ENCODE results near the gene PITPNM3.

The PITPNM3 gene

DNA sequence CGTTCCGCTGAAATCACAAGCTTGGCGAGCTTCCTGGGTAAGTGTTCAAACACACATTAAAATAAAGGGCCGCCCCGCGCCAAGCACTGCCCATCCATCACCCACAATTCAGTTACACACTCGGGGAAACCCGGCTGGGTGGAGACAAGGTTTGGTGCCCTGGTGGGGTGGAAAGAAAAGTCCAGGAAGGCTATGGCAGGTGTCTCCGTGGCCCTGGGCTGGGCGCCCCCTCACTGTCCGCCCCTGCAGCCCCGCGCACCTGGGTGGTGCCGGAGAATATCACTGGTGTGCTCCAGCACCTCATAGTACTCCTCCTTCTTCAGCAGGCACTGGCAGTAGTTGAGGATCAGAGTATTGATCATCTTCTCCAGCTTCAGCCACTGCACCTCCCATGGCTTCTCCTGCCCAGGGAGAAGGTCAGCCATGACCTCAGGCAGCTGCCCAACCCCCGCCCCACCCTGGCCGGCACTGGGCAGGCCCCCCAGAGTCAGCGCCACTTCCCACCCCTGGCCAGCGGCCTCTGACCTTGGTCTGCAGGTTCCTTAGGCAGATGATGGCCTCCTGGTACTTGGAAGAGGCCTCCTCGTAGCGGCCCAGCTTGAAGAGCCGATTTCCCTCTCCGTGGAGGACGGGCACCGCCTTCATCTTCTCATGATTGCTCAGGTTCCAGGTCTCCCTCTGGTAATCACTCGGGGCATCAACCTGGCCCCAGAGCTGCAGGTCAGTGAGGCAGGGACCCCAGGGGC lies 129.8 kb downstream of the PITPNM3 start (continued):
- TF ChIP-seq, protein P1, sequence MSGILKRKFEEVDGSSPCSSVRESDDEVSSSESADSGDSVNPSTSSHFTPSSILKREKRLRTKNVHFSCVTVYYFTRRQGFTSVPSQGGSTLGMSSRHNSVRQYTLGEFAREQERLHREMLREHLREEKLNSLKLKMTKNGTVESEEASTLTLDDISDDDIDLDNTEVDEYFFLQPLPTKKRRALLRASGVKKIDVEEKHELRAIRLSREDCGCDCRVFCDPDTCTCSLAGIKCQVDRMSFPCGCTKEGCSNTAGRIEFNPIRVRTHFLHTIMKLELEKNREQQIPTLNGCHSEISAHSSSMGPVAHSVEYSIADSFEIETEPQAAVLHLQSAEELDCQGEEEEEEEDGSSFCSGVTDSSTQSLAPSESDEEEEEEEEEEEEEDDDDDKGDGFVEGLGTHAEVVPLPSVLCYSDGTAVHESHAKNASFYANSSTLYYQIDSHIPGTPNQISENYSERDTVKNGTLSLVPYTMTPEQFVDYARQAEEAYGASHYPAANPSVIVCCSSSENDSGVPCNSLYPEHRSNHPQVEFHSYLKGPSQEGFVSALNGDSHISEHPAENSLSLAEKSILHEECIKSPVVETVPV (CRISPR knock-in tag; IDR thresholded peaks at IDR 0.05), result no peak
- TF ChIP-seq BACH2 (CRISPR knock-in tag; IDR thresholded peaks at IDR 0.05; ENCODE audit: borderline replicate concordance), result no peak
- TF ChIP-seq ESRRG (CRISPR knock-in tag; IDR thresholded peaks at IDR 0.05), result no peak
- TF ChIP-seq ZNF70 (CRISPR knock-in tag; IDR thresholded peaks at IDR 0.05), result no peak

DNA sequence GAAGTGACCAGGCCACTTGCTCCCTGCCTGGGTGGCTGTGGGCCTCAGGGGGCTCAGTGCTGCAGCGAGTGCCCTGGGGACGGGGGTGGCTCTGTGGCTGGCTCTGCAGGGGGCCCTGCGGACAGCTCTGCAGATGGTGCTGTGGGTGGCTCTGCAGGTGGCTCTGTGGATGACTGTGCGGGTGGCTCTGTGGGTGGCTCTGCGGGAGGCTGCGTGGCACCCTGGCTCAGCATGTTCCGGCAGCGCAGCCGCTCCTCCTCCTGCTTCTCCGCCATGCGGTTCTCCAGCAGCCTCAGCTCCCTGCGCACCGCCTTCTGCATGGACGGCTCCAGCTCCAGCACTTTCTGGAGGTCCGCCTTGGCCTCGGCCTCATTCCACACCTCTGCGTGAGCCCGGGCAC lies 130.9 kb downstream of the PITPNM3 start:
- TF ChIP-seq ZFP30 (CRISPR knock-in tag; IDR thresholded peaks at IDR 0.05), result no peak
- TF ChIP-seq, protein P2, sequence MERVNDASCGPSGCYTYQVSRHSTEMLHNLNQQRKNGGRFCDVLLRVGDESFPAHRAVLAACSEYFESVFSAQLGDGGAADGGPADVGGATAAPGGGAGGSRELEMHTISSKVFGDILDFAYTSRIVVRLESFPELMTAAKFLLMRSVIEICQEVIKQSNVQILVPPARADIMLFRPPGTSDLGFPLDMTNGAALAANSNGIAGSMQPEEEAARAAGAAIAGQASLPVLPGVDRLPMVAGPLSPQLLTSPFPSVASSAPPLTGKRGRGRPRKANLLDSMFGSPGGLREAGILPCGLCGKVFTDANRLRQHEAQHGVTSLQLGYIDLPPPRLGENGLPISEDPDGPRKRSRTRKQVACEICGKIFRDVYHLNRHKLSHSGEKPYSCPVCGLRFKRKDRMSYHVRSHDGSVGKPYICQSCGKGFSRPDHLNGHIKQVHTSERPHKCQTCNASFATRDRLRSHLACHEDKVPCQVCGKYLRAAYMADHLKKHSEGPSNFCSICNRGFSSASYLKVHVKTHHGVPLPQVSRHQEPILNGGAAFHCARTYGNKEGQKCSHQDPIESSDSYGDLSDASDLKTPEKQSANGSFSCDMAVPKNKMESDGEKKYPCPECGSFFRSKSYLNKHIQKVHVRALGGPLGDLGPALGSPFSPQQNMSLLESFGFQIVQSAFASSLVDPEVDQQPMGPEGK (CRISPR knock-in tag; IDR thresholded peaks at IDR 0.05; ENCODE audit: borderline replicate concordance), result no peak
- TF ChIP-seq, protein P3, sequence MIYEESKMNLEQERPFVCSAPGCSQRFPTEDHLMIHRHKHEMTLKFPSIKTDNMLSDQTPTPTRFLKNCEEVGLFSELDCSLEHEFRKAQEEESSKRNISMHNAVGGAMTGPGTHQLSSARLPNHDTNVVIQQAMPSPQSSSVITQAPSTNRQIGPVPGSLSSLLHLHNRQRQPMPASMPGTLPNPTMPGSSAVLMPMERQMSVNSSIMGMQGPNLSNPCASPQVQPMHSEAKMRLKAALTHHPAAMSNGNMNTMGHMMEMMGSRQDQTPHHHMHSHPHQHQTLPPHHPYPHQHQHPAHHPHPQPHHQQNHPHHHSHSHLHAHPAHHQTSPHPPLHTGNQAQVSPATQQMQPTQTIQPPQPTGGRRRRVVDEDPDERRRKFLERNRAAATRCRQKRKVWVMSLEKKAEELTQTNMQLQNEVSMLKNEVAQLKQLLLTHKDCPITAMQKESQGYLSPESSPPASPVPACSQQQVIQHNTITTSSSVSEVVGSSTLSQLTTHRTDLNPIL (CRISPR knock-in tag; IDR thresholded peaks at IDR 0.05; ENCODE audit: low read depth), result no peak
- no peak for ATAC-seq

DNA sequence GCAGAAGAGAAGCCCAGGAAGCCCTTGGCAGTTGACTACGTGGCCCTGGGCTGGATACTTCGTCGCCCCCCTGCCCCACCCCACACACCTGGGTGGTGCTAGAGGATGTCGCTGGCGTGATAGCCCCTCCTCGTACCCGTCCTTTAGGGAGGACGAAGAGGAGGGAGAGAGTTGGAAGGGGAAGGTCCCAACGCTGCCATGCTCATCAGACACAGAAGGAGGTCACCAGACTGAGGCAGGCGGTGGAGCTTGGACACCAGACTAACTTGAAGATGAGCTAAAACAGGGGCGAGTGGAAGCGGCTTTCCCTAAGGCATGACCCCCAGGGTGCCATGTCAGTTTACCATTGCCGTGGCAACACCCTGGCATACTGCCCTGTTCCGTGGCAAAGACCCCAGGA lies 132.4 kb downstream of the PITPNM3 start:
- TF ChIP-seq, protein P3 (CRISPR knock-in tag; IDR thresholded peaks at IDR 0.05; ENCODE audit: low read depth), result no peak
- TF ChIP-seq PPARA (CRISPR knock-in tag; IDR thresholded peaks at IDR 0.05; ENCODE audit: borderline replicate concordance), result no peak
- no peak for TF ChIP-seq ZC3H10 (CRISPR knock-in tag; IDR thresholded peaks at IDR 0.05)
- TF ChIP-seq BACH2 (CRISPR knock-in tag; IDR thresholded peaks at IDR 0.05; ENCODE audit: borderline replicate concordance), result no peak
- TF ChIP-seq, protein P4, sequence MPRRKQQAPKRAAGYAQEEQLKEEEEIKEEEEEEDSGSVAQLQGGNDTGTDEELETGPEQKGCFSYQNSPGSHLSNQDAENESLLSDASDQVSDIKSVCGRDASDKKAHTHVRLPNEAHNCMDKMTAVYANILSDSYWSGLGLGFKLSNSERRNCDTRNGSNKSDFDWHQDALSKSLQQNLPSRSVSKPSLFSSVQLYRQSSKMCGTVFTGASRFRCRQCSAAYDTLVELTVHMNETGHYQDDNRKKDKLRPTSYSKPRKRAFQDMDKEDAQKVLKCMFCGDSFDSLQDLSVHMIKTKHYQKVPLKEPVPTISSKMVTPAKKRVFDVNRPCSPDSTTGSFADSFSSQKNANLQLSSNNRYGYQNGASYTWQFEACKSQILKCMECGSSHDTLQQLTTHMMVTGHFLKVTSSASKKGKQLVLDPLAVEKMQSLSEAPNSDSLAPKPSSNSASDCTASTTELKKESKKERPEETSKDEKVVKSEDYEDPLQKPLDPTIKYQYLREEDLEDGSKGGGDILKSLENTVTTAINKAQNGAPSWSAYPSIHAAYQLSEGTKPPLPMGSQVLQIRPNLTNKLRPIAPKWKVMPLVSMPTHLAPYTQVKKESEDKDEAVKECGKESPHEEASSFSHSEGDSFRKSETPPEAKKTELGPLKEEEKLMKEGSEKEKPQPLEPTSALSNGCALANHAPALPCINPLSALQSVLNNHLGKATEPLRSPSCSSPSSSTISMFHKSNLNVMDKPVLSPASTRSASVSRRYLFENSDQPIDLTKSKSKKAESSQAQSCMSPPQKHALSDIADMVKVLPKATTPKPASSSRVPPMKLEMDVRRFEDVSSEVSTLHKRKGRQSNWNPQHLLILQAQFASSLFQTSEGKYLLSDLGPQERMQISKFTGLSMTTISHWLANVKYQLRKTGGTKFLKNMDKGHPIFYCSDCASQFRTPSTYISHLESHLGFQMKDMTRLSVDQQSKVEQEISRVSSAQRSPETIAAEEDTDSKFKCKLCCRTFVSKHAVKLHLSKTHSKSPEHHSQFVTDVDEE (CRISPR knock-in tag; IDR thresholded peaks at IDR 0.05), result no peak
- TF ChIP-seq SNAI2 (CRISPR knock-in tag; IDR thresholded peaks at IDR 0.05), result no peak
- TF ChIP-seq ESRRG (CRISPR knock-in tag; IDR thresholded peaks at IDR 0.05), result no peak
- TF ChIP-seq TCF4 (CRISPR knock-in tag; IDR thresholded peaks at IDR 0.05; ENCODE audit: borderline replicate concordance), result no peak
- ATAC-seq, result no peak

DNA sequence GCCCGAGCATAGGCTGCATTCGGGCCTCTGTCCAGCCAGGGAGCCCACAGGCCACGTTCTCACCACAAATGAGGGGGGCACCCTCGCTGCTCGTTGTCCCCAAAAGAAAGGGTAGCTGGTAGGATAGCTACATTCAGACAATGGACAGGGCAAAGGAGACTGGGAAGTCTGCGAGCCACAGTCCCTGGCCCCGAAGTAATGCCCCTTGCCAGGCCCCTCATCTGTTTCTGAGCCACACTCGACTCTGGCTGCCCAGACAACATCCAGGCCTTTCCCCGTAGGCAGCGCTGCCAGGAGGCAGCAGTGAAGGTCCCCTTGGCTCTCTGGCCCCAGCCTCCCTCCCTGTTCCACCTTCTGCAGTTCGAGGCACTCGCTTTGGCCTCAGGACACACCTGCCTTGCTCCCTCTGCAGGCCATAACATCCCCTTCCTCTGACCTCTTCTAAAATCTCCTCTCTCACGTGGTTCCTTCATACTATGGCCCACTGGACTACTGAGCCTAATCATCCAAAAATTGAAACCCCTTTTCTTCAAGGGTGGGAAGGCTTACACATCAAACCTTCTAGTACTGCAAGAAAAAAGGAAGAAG lies 133.6 kb downstream of the PITPNM3 start:
- TF ChIP-seq BACH2 (CRISPR knock-in tag; IDR thresholded peaks at IDR 0.05; ENCODE audit: borderline replicate concordance) (no peak), ZFP3 (CRISPR knock-in tag; IDR thresholded peaks at IDR 0.05) (no peak), GLIS3 (CRISPR knock-in tag; IDR thresholded peaks at IDR 0.05) (no peak), PPARA (CRISPR knock-in tag; IDR thresholded peaks at IDR 0.05; ENCODE audit: borderline replicate concordance) (no peak), ZC3H10 (CRISPR knock-in tag; IDR thresholded peaks at IDR 0.05) (no peak), ARNTL (CRISPR knock-in tag; IDR thresholded peaks at IDR 0.05; ENCODE audit: borderline replicate concordance, low read depth) (no peak), ESRRG (CRISPR knock-in tag; IDR thresholded peaks at IDR 0.05) (no peak), OSR1 (CRISPR knock-in tag; IDR thresholded peaks at IDR 0.05) (no peak), CSDC2 (CRISPR knock-in tag; IDR thresholded peaks at IDR 0.05) (no peak), TCF4 (CRISPR knock-in tag; IDR thresholded peaks at IDR 0.05; ENCODE audit: borderline replicate concordance) (no peak), ZFP30 (CRISPR knock-in tag; IDR thresholded peaks at IDR 0.05) (no peak)
- TF ChIP-seq, protein P3 (CRISPR knock-in tag; IDR thresholded peaks at IDR 0.05; ENCODE audit: low read depth), result no peak
- TF ChIP-seq, protein P1 (CRISPR knock-in tag; IDR thresholded peaks at IDR 0.05), result no peak

More for the DNA sequence above, 133.6 kb downstream of the PITPNM3 start:
- no peak for ATAC-seq

Measured in SK-N-SH treated with all-trans-retinoic acid at 6 μM for 48 hours (cell line).